HepG2 (cell line): ENCODE results near the gene RXFP1. TPM values are rescaled to one million over a fixed set of nuclear protein-coding genes. Genes with fewer than 3 reads are reported as not detected.

Source experiments
- BCL3 ChIP-seq: sonication (generic); formaldehyde crosslinking; IDR thresholded peaks from 2 replicates; pipeline ENCODE4 v1.5.1; 2020; ENCODE audit warnings: mild to moderate bottlenecking, missing genetic modification reagents, moderate library complexity
- BCL6 ChIP-seq: IDR thresholded peaks from 2 replicates; pipeline ENCODE4 v1.6.1; 2016; ENCODE audit warnings: missing genetic modification reagents, missing compliant biosample characterization
- EED ChIP-seq: sonication (generic); formaldehyde crosslinking; IDR thresholded peaks from 2 replicates; pipeline ENCODE4 v1.5.0; 2020; ENCODE audit warnings: mild to moderate bottlenecking, missing genetic modification reagents
- ETS1 ChIP-seq: sonication (generic); formaldehyde crosslinking; IDR thresholded peaks from 2 replicates; pipeline ENCODE4 v1.4.0; 2020; ENCODE audit warnings: missing genetic modification reagents
- GZF1 ChIP-seq: sonication (generic); formaldehyde crosslinking; IDR thresholded peaks from 2 replicates; pipeline ENCODE4 v1.5.1; 2020; ENCODE audit warnings: mild to moderate bottlenecking, missing genetic modification reagents
- HIVEP1 ChIP-seq: sonication (generic); formaldehyde crosslinking; IDR thresholded peaks from 2 replicates; pipeline ENCODE4 v1.4.0; 2020; ENCODE audit warnings: mild to moderate bottlenecking, missing genetic modification reagents
- ISL2 ChIP-seq: sonication (generic); formaldehyde crosslinking; IDR thresholded peaks from 2 replicates; pipeline ENCODE4 v1.5.0; 2020; ENCODE audit warnings: missing genetic modification reagents
- MED8 ChIP-seq: sonication (generic); formaldehyde crosslinking; IDR thresholded peaks from 2 replicates; pipeline ENCODE4 v1.8.1; 2023; ENCODE audit warnings: mild to moderate bottlenecking, missing genetic modification reagents; ENCODE audit not compliant: insufficient replicate concordance
- PRDM10 ChIP-seq: sonication (generic); formaldehyde crosslinking; IDR thresholded peaks from 2 replicates; pipeline ENCODE4 v1.4.0; 2020; ENCODE audit warnings: low read depth, missing genetic modification reagents
- RAD51 ChIP-seq: fragments of 450-650 bp; IDR thresholded peaks from 2 replicates; pipeline ENCODE4 v1.6.1; 2016; ENCODE audit warnings: borderline replicate concordance
- SNAPC2 ChIP-seq: sonication (generic); formaldehyde crosslinking; IDR thresholded peaks from 2 replicates; pipeline ENCODE4 v1.8.1; 2022; ENCODE audit warnings: mild to moderate bottlenecking, missing genetic modification reagents
- SOX5 ChIP-seq: IDR thresholded peaks from 2 replicates; pipeline ENCODE4 v1.6.1; 2016; ENCODE audit warnings: borderline replicate concordance
- ZFYVE20 ChIP-seq: sonication (generic); formaldehyde crosslinking; IDR thresholded peaks from 2 replicates; pipeline ENCODE4 v1.8.0; 2023; ENCODE audit warnings: low read depth, mild to moderate bottlenecking, moderate library complexity, missing genetic modification reagents, borderline replicate concordance
- ZNF292 ChIP-seq: sonication (generic); formaldehyde crosslinking; IDR thresholded peaks from 2 replicates; pipeline ENCODE4 v1.8.1; 2022; ENCODE audit warnings: mild to moderate bottlenecking, low read depth, missing genetic modification reagents, borderline replicate concordance
- ZNF432 ChIP-seq: sonication (generic); formaldehyde crosslinking; IDR thresholded peaks from 2 replicates; pipeline ENCODE4 v1.5.0; 2020; ENCODE audit warnings: missing genetic modification reagents, mild to moderate bottlenecking, borderline replicate concordance
- ZNF644 ChIP-seq: IDR thresholded peaks from 2 replicates; pipeline ENCODE4 v1.6.1; 2016; ENCODE audit warnings: low read depth
- ZNF839 ChIP-seq: sonication (generic); formaldehyde crosslinking; IDR thresholded peaks from 2 replicates; pipeline ENCODE4 v1.4.0; 2020; ENCODE audit warnings: missing genetic modification reagents, mild to moderate bottlenecking, borderline replicate concordance
- ZSCAN21 ChIP-seq: sonication (generic); formaldehyde crosslinking; IDR thresholded peaks from 2 replicates; pipeline ENCODE4 v1.8.0; 2022; ENCODE audit warnings: mild to moderate bottlenecking, missing genetic modification reagents, moderate library complexity, borderline replicate concordance
- polyA plus RNA-seq, 8 experiments: library from polyadenylated mRNA; depleted of rRNA in 3 of 8; stranded (reverse) in 7 of 8; unstranded in 1 of 8; fragments of >200 nt; fragmentation: Illumina TruSeq in 4 of 8; extraction: Trizol in 4 of 8; gene quantifications; 2 replicates each; pipeline versions ENCODE4 v1.2.1 to v1.2.3, GENCODE V29; 2011 to 2016; ENCODE audit warnings: low read depth in 4 of 8, missing spikeins in 1 of 8, mixed read lengths in 1 of 8; ENCODE audit not compliant: insufficient read depth in 1 of 8
- total RNA-seq, 5 experiments: library from RNA; depleted of rRNA; stranded (reverse); fragments of >200 nt; fragmentation: Illumina TruSeq; extraction: Trizol; gene quantifications; 2 replicates each; pipeline ENCODE4 v1.2.3, GENCODE V29; 2016; ENCODE audit warnings: low read depth in 1 of 5
- TF ChIP-seq, protein P1 (sequence below): sonication (generic); formaldehyde crosslinking; IDR thresholded peaks from 2 replicates; pipeline ENCODE4 v1.4.0; 2020; ENCODE audit warnings: missing genetic modification reagents
- TF ChIP-seq, protein P2 (sequence below): sonication (generic); formaldehyde crosslinking; IDR thresholded peaks from 2 replicates; pipeline ENCODE4 v1.5.1; 2020; ENCODE audit warnings: missing genetic modification reagents, mild to moderate bottlenecking, borderline replicate concordance

Gene RXFP1
- total and polyA plus RNA-seq, 2 of the 13 experiments (the other 11 are each of a cell fraction or from before 2014, with no cell fraction given): not detected

- TF ChIP-seq ETS1 (CRISPR knock-in tag) (no peak), PRDM10 (CRISPR knock-in tag) (peak; percentile 85), GZF1 (CRISPR knock-in tag) (no peak), ZNF839 (CRISPR knock-in tag) (0 out of 2 replicates have a peak, but pooled peaks have one; percentile 19), BCL3 (CRISPR knock-in tag) (no peak; the same call in none of the 2 replicates), SNAPC2 (CRISPR knock-in tag) (no peak; the same call in 1 of the 2 replicates), ZNF644 (CRISPR knock-in tag) (peak; percentile 61; the same call in 1 of the 2 replicates), BCL6 (CRISPR knock-in tag) (peak; percentile 72), ZSCAN21 (CRISPR knock-in tag) (peak; percentile 90), ZNF432 (CRISPR knock-in tag) (no peak), SOX5 (peak; percentile 53; the same call in 1 of the 2 replicates), RAD51 (no peak), EED (CRISPR knock-in tag) (no peak; the same call in 1 of the 2 replicates), HIVEP1 (peak; percentile 97), MED8 (CRISPR knock-in tag) (peak; percentile 80), ZNF292 (CRISPR knock-in tag) (peak; percentile 74), ISL2 (peak; percentile 30), ZFYVE20 (CRISPR knock-in tag) (no peak)
- TF ChIP-seq, protein P1, sequence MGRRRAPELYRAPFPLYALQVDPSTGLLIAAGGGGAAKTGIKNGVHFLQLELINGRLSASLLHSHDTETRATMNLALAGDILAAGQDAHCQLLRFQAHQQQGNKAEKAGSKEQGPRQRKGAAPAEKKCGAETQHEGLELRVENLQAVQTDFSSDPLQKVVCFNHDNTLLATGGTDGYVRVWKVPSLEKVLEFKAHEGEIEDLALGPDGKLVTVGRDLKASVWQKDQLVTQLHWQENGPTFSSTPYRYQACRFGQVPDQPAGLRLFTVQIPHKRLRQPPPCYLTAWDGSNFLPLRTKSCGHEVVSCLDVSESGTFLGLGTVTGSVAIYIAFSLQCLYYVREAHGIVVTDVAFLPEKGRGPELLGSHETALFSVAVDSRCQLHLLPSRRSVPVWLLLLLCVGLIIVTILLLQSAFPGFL (CRISPR knock-in tag): no peak
- TF ChIP-seq, protein P2, sequence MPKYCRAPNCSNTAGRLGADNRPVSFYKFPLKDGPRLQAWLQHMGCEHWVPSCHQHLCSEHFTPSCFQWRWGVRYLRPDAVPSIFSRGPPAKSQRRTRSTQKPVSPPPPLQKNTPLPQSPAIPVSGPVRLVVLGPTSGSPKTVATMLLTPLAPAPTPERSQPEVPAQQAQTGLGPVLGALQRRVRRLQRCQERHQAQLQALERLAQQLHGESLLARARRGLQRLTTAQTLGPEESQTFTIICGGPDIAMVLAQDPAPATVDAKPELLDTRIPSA (CRISPR knock-in tag): no peak
Measured at GRCh38 chr4:158671915-158672806, 150.5 kb downstream of the RXFP1 start, which contains the start of gene ETFDH (continued).
